Right lobe of liver (tissue), 6 donors: Measurements from ENCODE around the gene PTGDS. TPM values are rescaled to one million over a fixed set of nuclear protein-coding genes. Genes with fewer than 3 reads are reported as not detected.

Experiments
- ATAC-seq, 4 donors: fragments of 200-7000 bp; cut with Tn5 transposase; one replicate each; pipeline ENCODE4 v1.9.1; 2020; ENCODE audit warnings: mild to moderate bottlenecking in 4 of 4, moderate library complexity in 4 of 4
- DNase-seq, 3 donors: peaks; one replicate each; pipeline ENCODE4 v3.0.0-alpha.2; 2020
- H3K27ac ChIP-seq, 3 donors: fragments of 200-600 bp; one replicate each; pipeline ENCODE4 v1.8.0; 2022
- H3K27me3 ChIP-seq, 2 donors: fragments of 200-600 bp; one replicate each; pipeline ENCODE4 v1.8.0; 2022
- H3K36me3 ChIP-seq, 4 donors: fragments of 200-600 bp; sonication (generic) in 1 of 4; one replicate each; pipeline versions ENCODE4 v1.5.1 to v1.8.0; 2017 to 2022; ENCODE audit warnings: control low read depth in 1 of 4
- H3K4me1 ChIP-seq, 4 donors: fragments of 200-600 bp; sonication (generic) in 1 of 4; one replicate each; pipeline versions ENCODE4 v1.5.1 to v1.8.0; 2017 to 2022; ENCODE audit warnings: control low read depth in 1 of 4
- H3K4me3 ChIP-seq, 3 donors: fragments of 200-600 bp; one replicate each; pipeline ENCODE4 v1.8.0; 2022
- H3K9me3 ChIP-seq, 4 donors: fragments of 200-600 bp; sonication (generic) in 1 of 4; one replicate each; pipeline versions ENCODE4 v1.5.1 to v1.8.0; 2017 to 2022; ENCODE audit warnings: control low read depth in 1 of 4
- POLR2A ChIP-seq: fragments of 450-650 bp; IDR thresholded peaks from one replicate; pipeline ENCODE4 v1.6.1; 2017; ENCODE audit warnings: antibody characterized with exemption, mild to moderate bottlenecking
- WGBS: methylation state at CpG from one replicate; pipeline ENCODE4 v1.1.6; 2018; ENCODE audit warnings: low coverage, low lambda C conversion rate; ENCODE audit not compliant: insufficient coverage; ENCODE audit errors: missing lambda C conversion rate; 5-methylcytosine and 5-hydroxymethylcytosine counted together
- intact Hi-C, 2 donors: fragments of 100-400 bp; cut with DNase I; formaldehyde crosslinking; loops; one replicate each; pipeline versions ENCODE4 v1.11.2 to v1.14.1; 2022
- total RNA-seq, 6 experiments: library from RNA; depleted of rRNA in 2 of 6; stranded (reverse); fragments of >200 nt in 2 of 6; fragmentation: NEBNext Ultra II Directional in 3 of 6; extraction: Animal tissue kit (Norgen Biotek cat#: 25700) in 3 of 6; gene quantifications; one replicate each; pipeline versions ENCODE4 v1.1.0 to v1.2.4, GENCODE V29; 2016 to 2023
- TF ChIP-seq, protein P1 (sequence below), 4 donors: fragments of 200-600 bp in 3 of 4; fragments of 450-650 bp in 1 of 4; IDR thresholded peaks; one replicate each; pipeline versions ENCODE4 v1.5.1 to v1.8.0; 2016 to 2022; ENCODE audit warnings: antibody characterized with exemption in 4 of 4, mild to moderate bottlenecking in 2 of 4
- donor health status: DM: no; HTN: yes; CAD: no.
- donor health status: DM: no; HTN: no; CAD: no.
- donor health status: DM: no; HTN: no; CAD: no.
- donor health status: DM: no; HTN: yes; CAD: no.
- donor health status: DM: no; HTN: yes; CAD: no.

PTGDS gene
- total RNA-seq, 6 experiments from 2014 or later, result 4.3 to 21.9 (median 6.0) TPM

DNA sequence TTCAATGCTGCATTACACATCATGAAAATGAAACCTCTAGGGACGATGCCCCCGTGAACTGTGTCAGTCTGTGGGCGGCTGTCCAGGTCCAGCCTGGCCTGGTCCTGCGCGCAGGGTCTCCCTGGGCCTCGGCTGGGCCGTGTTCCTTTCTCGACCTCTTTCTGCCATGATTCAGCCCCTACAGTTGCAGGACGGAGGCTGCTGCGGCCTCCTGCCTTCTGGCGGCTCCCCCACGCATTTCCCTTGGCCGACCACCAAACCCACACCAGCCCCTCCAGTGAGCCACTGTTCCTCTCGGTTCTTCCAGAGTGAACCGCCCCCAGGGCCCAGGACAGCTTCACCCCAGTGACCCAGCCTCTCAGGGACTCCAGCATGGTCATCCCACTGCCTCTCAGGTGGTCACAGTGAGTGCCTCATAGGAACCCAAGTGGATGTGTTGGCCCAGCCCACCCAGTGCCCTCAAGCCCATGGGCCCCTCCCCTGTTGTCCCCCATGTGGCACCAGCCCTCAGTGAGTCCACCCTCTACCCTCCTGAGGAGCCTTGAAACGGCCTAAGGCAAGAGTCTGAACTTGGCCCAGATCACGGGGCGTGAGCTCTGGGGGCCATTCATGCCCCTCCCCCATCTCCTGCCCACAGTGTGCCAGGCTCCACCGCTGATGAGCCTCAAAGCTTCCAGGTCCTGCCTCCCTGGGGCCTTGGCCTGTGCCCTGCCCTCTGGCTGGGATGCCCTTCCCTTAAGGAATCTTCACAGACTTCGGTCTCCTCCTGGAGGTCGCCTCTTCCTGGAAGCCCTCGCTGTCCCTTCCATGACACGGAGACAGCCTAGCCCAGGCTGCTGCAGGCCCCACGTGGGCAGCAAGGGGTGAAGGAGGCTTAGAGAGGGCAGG lies 29.1 kb downstream of the PTGDS start:
- WGBS, result 59% methylated on average over 14 of the region's 24 CpGs
- ATAC-seq, result peak in 2 of 4 donors; percentile 2 to 10
- no peak for TF ChIP-seq POLR2A
- TF ChIP-seq, protein P1, sequence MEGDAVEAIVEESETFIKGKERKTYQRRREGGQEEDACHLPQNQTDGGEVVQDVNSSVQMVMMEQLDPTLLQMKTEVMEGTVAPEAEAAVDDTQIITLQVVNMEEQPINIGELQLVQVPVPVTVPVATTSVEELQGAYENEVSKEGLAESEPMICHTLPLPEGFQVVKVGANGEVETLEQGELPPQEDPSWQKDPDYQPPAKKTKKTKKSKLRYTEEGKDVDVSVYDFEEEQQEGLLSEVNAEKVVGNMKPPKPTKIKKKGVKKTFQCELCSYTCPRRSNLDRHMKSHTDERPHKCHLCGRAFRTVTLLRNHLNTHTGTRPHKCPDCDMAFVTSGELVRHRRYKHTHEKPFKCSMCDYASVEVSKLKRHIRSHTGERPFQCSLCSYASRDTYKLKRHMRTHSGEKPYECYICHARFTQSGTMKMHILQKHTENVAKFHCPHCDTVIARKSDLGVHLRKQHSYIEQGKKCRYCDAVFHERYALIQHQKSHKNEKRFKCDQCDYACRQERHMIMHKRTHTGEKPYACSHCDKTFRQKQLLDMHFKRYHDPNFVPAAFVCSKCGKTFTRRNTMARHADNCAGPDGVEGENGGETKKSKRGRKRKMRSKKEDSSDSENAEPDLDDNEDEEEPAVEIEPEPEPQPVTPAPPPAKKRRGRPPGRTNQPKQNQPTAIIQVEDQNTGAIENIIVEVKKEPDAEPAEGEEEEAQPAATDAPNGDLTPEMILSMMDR (IDR thresholded peaks at IDR 0.05), result no peak

DNA sequence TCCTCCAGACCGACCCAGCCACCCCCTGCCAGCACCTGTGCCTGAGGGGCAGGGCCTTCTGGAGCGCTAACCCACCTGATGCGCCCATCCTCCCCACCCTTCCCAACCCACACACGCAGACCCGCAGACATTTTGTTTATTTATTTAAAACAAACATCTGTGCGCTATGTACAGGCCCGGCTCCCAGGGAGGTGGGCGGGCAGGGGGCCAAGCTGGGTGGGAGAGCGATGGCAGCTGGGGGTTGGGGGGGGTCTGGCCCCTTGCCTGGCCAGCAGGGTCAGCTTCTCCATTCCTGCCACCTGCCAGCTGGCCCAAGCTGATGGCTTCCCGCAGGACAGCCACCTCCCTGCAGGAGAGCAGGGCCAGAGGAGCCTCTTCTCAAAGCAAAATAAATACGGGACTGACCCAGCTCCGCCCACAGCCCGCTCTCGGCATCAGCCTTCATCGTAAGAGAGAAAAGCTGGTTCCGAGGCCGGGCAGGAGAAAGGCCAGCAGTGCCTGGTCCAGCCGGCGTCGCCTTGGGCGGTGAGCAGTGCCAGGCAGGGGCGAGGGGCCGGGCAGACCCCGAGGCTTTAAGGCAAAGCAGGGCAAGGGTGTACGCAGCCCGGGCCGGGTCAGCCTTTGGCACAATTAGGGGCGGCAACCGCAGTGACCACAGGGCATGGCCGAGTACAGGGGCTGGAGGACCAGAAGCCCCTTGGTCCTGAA lies 30.0 kb downstream of the PTGDS start:
- TF ChIP-seq, protein P1 (IDR thresholded peaks at IDR 0.05), result no peak
- no peak for TF ChIP-seq POLR2A
- intact Hi-C loops, result no loop called here
- no peak for DNase-seq
- peak in 2 of 4 donors; percentile 3 to 18 for ATAC-seq
- peaks cover 0 to 2% (median 0%) of the 10 kb centered on the region in 4 donors for H3K36me3 ChIP-seq
- no peaks in the 10 kb centered on the region for H3K9me3 ChIP-seq
- H3K4me3 ChIP-seq, result no peak overlapping the region
- no peaks in the 10 kb centered on the region for H3K27me3 ChIP-seq
- no peaks in the 10 kb centered on the region for H3K4me1 ChIP-seq
- no peak overlapping the region for H3K27ac ChIP-seq
- WGBS, result 75% methylated on average over 13 of the region's 30 CpGs

More for the DNA sequence above, 29.1 kb downstream of the PTGDS start:
- H3K27ac ChIP-seq, result no peak overlapping the region
- peaks cover 0 to 2% (median 0%) of the 10 kb centered on the region in 4 donors for H3K36me3 ChIP-seq
- no peaks in the 10 kb centered on the region for H3K9me3 ChIP-seq
- H3K4me3 ChIP-seq, result no peak overlapping the region
- no peaks in the 10 kb centered on the region for H3K4me1 ChIP-seq
- no peak for DNase-seq
- intact Hi-C loops, result no loop called here
- H3K27me3 ChIP-seq, result no peaks in the 10 kb centered on the region

DNA sequence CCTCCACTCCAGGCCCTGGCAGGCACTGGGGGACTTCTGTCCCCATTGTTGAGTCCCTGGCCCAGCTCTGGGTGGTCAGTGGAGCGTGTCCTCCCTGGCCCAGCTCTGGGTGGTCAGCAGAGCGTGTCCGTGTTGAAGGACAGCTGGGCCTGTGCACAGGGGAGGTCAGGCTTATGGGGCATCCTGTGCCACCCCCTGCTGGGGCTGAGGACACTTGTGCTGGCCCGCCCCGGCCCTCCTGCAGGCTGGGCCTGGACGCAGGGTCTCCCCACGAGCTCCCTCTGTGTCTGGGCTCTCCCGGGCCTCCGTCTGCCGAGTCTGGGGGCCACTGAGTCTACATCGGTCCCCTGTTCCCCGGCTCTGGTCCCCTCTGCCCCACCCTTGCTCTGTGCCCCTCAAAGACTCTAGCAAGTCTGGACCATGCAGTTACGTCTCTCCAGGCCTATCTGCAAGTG lies 30.5 kb downstream of the PTGDS start:
- ATAC-seq, result peak in 2 of 4 donors; percentile 4 to 11
- Histone ChIP-seq H3K36me3 (peaks cover 0 to 2% (median 0%) of the 10 kb centered on the region in 4 donors), H3K9me3 (no peaks in the 10 kb centered on the region), H3K4me1 (no peaks in the 10 kb centered on the region), H3K27ac (no peak overlapping the region), H3K4me3 (no peak overlapping the region), H3K27me3 (no peaks in the 10 kb centered on the region)
- WGBS, result no CpG with 5 or more reads among the region's 13 CpGs
- intact Hi-C loops, result no loop called here
- TF ChIP-seq POLR2A, result no peak
- TF ChIP-seq, protein P1 (IDR thresholded peaks at IDR 0.05), result no peak
- DNase-seq, result no peak

DNA sequence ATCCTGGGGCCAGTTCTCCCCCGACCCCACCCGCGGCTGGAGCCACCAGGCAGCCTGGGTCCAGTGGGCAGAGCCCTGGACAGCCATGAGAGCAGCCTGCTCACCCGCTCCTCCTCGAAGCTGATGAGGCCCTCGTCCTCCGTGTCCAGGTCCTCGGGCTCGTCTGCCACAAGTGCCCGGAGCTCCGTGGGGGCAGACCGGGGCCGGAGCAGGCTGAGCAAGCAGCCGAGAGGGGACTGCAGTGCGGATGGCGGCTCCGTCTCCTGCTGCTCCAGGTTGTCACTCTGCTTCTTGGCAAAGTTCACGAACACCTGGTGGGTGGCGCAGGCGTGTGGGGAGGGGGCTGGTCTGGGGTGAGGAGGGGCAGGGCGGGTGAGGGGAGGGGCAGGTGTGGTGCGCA lies 31.0 kb downstream of the PTGDS start:
- Histone ChIP-seq H3K27me3 (no peaks in the 10 kb centered on the region), H3K4me3 (no peak overlapping the region), H3K9me3 (no peaks in the 10 kb centered on the region), H3K36me3 (peaks cover 0 to 2% (median 0%) of the 10 kb centered on the region in 4 donors), H3K27ac (no peak overlapping the region), H3K4me1 (no peaks in the 10 kb centered on the region)
- WGBS, result 0% methylated on average over 1 of the region's 22 CpGs
- no peak for DNase-seq
- ATAC-seq, result no peak
- intact Hi-C loops, result no loop called here
- no peak for TF ChIP-seq POLR2A
- TF ChIP-seq, protein P1 (IDR thresholded peaks at IDR 0.05), result no peak
